SK-N-DZ (cell line): ENCODE data around the gene BCAR3.
"Not testable (repeated sequence)": the region's sequence is repeated elsewhere in the genome, so short reads cannot be mapped to it uniquely, and the experiment has no call there.

Experiments used
- DNase-seq: peaks from one replicate; pipeline ENCODE4 v3.0.0-alpha.2; 2015; ENCODE audit warnings: low spot score

BCAR3 gene

GRCh38 chr1:93707956-93708355 lies 26.3 kb upstream of the BCAR3 start:
- DNase-seq: no peak

GRCh38 chr1:93705892-93706500 lies 24.4 kb upstream of the BCAR3 start:
- DNase-seq: no peak

GRCh38 chr1:93704052-93704451 lies 22.4 kb upstream of the BCAR3 start:
- DNase-seq: no peak

GRCh38 chr1:93703643-93704042 lies 22.0 kb upstream of the BCAR3 start:
- DNase-seq: no peak

GRCh38 chr1:93702828-93703183 lies 21.2 kb upstream of the BCAR3 start:
- no peak for DNase-seq

- peak; percentile 58 for DNase-seq
Measured at GRCh38 chr1:93702111-93702827, 20.6 kb upstream of the BCAR3 start.

GRCh38 chr1:93701629-93702028 lies 20.0 kb upstream of the BCAR3 start:
- DNase-seq: no peak

- no peak for DNase-seq
Measured at GRCh38 chr1:93700532-93701469, 19.2 kb upstream of the BCAR3 start.

GRCh38 chr1:93699503-93700168 lies 18.0 kb upstream of the BCAR3 start:
- DNase-seq: no peak

GRCh38 chr1:93699049-93699384 lies 17.4 kb upstream of the BCAR3 start:
- DNase-seq: no peak

GRCh38 chr1:93698329-93699048 lies 16.9 kb upstream of the BCAR3 start:
- no peak for DNase-seq

- not testable (repeated sequence) for DNase-seq
Measured at GRCh38 chr1:93697566-93697965, 15.9 kb upstream of the BCAR3 start.

- DNase-seq: peak; percentile 44
Measured at GRCh38 chr1:93695411-93696005, 13.9 kb upstream of the BCAR3 start.

GRCh38 chr1:93694819-93695218 lies 13.2 kb upstream of the BCAR3 start:
- DNase-seq: no peak

- no peak for DNase-seq
Measured at GRCh38 chr1:93694039-93694438, 12.4 kb upstream of the BCAR3 start.

- DNase-seq: no peak
Measured at GRCh38 chr1:93692983-93693591, 11.4 kb upstream of the BCAR3 start.

- no peak for DNase-seq
Measured at GRCh38 chr1:93692451-93692861, 10.8 kb upstream of the BCAR3 start.

GRCh38 chr1:93692026-93692425 lies 10.4 kb upstream of the BCAR3 start:
- DNase-seq: no peak

- DNase-seq: no peak
Measured at GRCh38 chr1:93690921-93691789, 9.5 kb upstream of the BCAR3 start.
